GM12878 (cell line): Measurements from ENCODE around the gene ATG12. TPM values are rescaled to one million over a fixed set of nuclear protein-coding genes. Genes with fewer than 3 reads are reported as not detected.

ENCODE experiments used
- ATAC-seq: fragments of 200-7000 bp; cut with Tn5 transposase; 3 replicates; pipeline ENCODE4 v1.9.1; 2020; ENCODE audit warnings: mild to moderate bottlenecking, moderate library complexity
- BruUV-seq: library from RNA; stranded (reverse); fragments of 400-500 nt; replicated peaks from 2 replicates; lab custom pipeline; 2021; lab: Mats Ljungman, UMichigan
- CTCF ChIA-PET: fragments of 300-600 bp; sonication (Branson Sonifier 250); formaldehyde crosslinking; extraction: SDS; loops from one replicate; lab custom pipeline; 2021; ENCODE audit warnings: inconsistent platforms; lab: Yijun Ruan, JAX
- POLR2A ChIA-PET: fragments of 350-600 bp; formaldehyde crosslinking; extraction: SDS; loops from one replicate; lab custom pipeline; 2021; ENCODE audit warnings: inconsistent platforms; lab: Charles Lee
- RAD21 ChIA-PET: fragments of 300-600 bp; sonication (Branson Sonifier 250); formaldehyde crosslinking; loops from one replicate; lab custom pipeline; 2023; ENCODE audit warnings: antibody characterized with exemption; ENCODE audit not compliant: unreplicated experiment; lab: Charles Lee
- SMC1A ChIA-PET: fragments of 300-600 bp; sonication (Branson Sonifier 250); formaldehyde crosslinking; loops from one replicate; lab custom pipeline; 2023; ENCODE audit not compliant: unreplicated experiment, uncharacterized antibody; lab: Charles Lee
- DNase-seq: peaks from one replicate; pipeline ENCODE4 v3.0.0-alpha.2; 2011; ENCODE audit warnings: low read depth, low spot score
- FAIRE-seq: peaks from 3 replicates; lab custom pipeline; 2011; peaks lifted over from hg19 to GRCh38; lab: Jason Lieb, UNC
- H2AFZ ChIP-seq: 2 replicates; pipeline ENCODE4 v1.6.0; 2011; ENCODE audit warnings: low read depth, low read length, control low read depth; ENCODE audit not compliant: control insufficient read depth
- H3K27ac ChIP-seq: 2 replicates; pipeline ENCODE4 v1.5.1; 2011; ENCODE audit warnings: control low read depth; ENCODE audit not compliant: control insufficient read depth, insufficient read depth
- H3K27me3 ChIP-seq, 2 experiments: replicated peaks in 1 of 2; 2 replicates each; pipeline versions ENCODE4 v1.6.0 to v1.6.1; 2011; ENCODE audit warnings: low read length in 1 of 2; ENCODE audit not compliant: control insufficient read depth in 2 of 2, insufficient read depth in 2 of 2
- H3K36me3 ChIP-seq, 2 experiments: 2 replicates each; pipeline ENCODE4 v1.5.1; 2011; ENCODE audit warnings: low read length in 1 of 2; ENCODE audit not compliant: control insufficient read depth in 2 of 2, insufficient read depth in 2 of 2
- H3K4me1 ChIP-seq: 2 replicates; pipeline ENCODE4 v1.6.1; 2011; ENCODE audit warnings: mild to moderate bottlenecking, low read length, moderate library complexity, mixed read lengths; ENCODE audit not compliant: control insufficient read depth, insufficient read depth
- H3K4me2 ChIP-seq: 2 replicates; pipeline ENCODE4 v1.6.0; 2011; ENCODE audit warnings: control low read depth; ENCODE audit not compliant: control insufficient read depth, insufficient read depth
- H3K4me3 ChIP-seq: fragments of 200-600 bp; sonication (generic); 2 replicates; pipeline ENCODE4 v1.5.1; 2016
- H3K79me2 ChIP-seq: 2 replicates; pipeline ENCODE4 v1.6.0; 2011; ENCODE audit warnings: low read length; ENCODE audit not compliant: control insufficient read depth, insufficient read depth
- H3K9ac ChIP-seq: 2 replicates; pipeline ENCODE4 v1.8.0; 2011; ENCODE audit warnings: low read length, control low read depth, mixed read lengths; ENCODE audit not compliant: control insufficient read depth, insufficient read depth
- H3K9me3 ChIP-seq: replicated peaks from 3 replicates; pipeline ENCODE4 v1.5.1; 2011; ENCODE audit warnings: mild to moderate bottlenecking, low read length; ENCODE audit not compliant: control insufficient read depth, insufficient read depth
- H4K20me1 ChIP-seq: 2 replicates; pipeline ENCODE4 v1.6.0; 2011; ENCODE audit not compliant: control insufficient read depth, insufficient read depth
- ASH2L ChIP-seq: fragments of 300-600, 200-600 bp; sonication (generic); IDR thresholded peaks from 2 replicates; pipeline ENCODE4 v1.6.1; 2017; ENCODE audit warnings: low read depth, mild to moderate bottlenecking, borderline replicate concordance
- BCL11A ChIP-seq: IDR thresholded peaks from 2 replicates; pipeline ENCODE4 v1.6.1; 2011; ENCODE audit warnings: low read depth, low read length
- CHD4 ChIP-seq: fragments of 200-600 bp; sonication (generic); IDR thresholded peaks from 2 replicates; pipeline ENCODE4 v1.6.1; 2016; ENCODE audit warnings: mild to moderate bottlenecking
- KAT2A ChIP-seq: conservative IDR thresholded peaks from 2 replicates; pipeline ENCODE4 v1.6.1; 2011; ENCODE audit warnings: low read depth, low read length; ENCODE audit not compliant: control insufficient read depth
- KLF5 ChIP-seq: fragments of 450-650 bp; IDR thresholded peaks from 2 replicates; pipeline ENCODE4 v1.6.1; 2014; ENCODE audit warnings: mild to moderate bottlenecking; ENCODE audit not compliant: partially characterized antibody
- LARP7 ChIP-seq: fragments of 450-650 bp; IDR thresholded peaks from 2 replicates; pipeline ENCODE4 v1.6.1; 2017; ENCODE audit warnings: mild to moderate bottlenecking
- MYC ChIP-seq: IDR thresholded peaks from 2 replicates; pipeline ENCODE4 v1.6.1; 2011; ENCODE audit warnings: mild to moderate bottlenecking, low read length, moderate library complexity, inconsistent platforms; ENCODE audit not compliant: insufficient read depth, insufficient replicate concordance, insufficient read length, severe bottlenecking
- NFYB ChIP-seq: IDR thresholded peaks from 2 replicates; pipeline ENCODE4 v1.6.1; 2011; ENCODE audit warnings: low read depth, mild to moderate bottlenecking, low read length, improper control_type of control experiment, moderate library complexity; ENCODE audit not compliant: insufficient read depth
- NR2C1 ChIP-seq: fragments of 450-650 bp; IDR thresholded peaks from 2 replicates; pipeline ENCODE4 v1.6.1; 2017; ENCODE audit warnings: antibody characterized with exemption, mild to moderate bottlenecking, moderate library complexity
- POLR2AphosphoS2 ChIP-seq: IDR thresholded peaks from 2 replicates; pipeline ENCODE4 v1.6.1; 2011; ENCODE audit warnings: low read depth, mild to moderate bottlenecking, low read length, improper control_type of control experiment, moderate library complexity
- WRNIP1 ChIP-seq: IDR thresholded peaks from 2 replicates; pipeline ENCODE4 v1.6.1; 2011; ENCODE audit warnings: low read depth, low read length, improper control_type of control experiment, borderline replicate concordance
- YY1 ChIP-seq: IDR thresholded peaks from 2 replicates; pipeline ENCODE4 v1.6.1; 2011; ENCODE audit warnings: low read depth, mild to moderate bottlenecking, low read length
- ZNF217 ChIP-seq: fragments of 450-650 bp; IDR thresholded peaks from 2 replicates; pipeline ENCODE4 v1.6.1; 2017; ENCODE audit warnings: antibody characterized with exemption, mild to moderate bottlenecking
- ZZZ3 ChIP-seq: IDR thresholded peaks from 2 replicates; pipeline ENCODE4 v1.6.1; 2011; ENCODE audit warnings: low read depth; ENCODE audit not compliant: control insufficient read depth, insufficient read length
- whole genome bisulfite sequencing: methylation state at CpG from one replicate; pipeline ENCODE4 v1.1.6; 2016; ENCODE audit warnings: low lambda C conversion rate; ENCODE audit not compliant: insufficient replicate concordance, insufficient coverage; ENCODE audit errors: missing lambda C conversion rate; 5-methylcytosine and 5-hydroxymethylcytosine counted together
- in situ Hi-C: fragments of 300-500 bp; cut with MboI; formaldehyde crosslinking; loops from 9 replicates; pipeline ENCODE4 v1.14.3; 2018; ENCODE audit warnings: mixed read lengths
- intact Hi-C: fragments of 100-400 bp; cut with micrococcal nuclease; formaldehyde crosslinking; loops from one replicate; pipeline ENCODE4 v1.14.2; 2022; ENCODE audit not compliant: unreplicated experiment
- polyA plus RNA-seq, 11 experiments: library from polyadenylated mRNA; depleted of rRNA in 4 of 11; unstranded in 6 of 11; stranded (reverse) in 5 of 11; fragments of >200 nt; fragmentation: Nextera tagmentation in 4 of 11; fragmentation: Illumina TruSeq in 1 of 11; extraction: Ambion mirVana in 4 of 11; extraction: Trizol in 1 of 11; gene quantifications; 1 replicate in 1 of 11; 2 replicates in 10 of 11; pipeline versions ENCODE4 v1.2.1 to v1.2.3, GENCODE V29; 2011 to 2016; ENCODE audit warnings: inconsistent platforms in 2 of 11, missing spikeins in 2 of 11, low read depth in 1 of 11
- total RNA-seq, 4 experiments: library from RNA; depleted of rRNA in 3 of 4; stranded (reverse); fragments of >200 nt in 3 of 4; fragmentation: Illumina TruSeq in 1 of 4; extraction: Trizol in 1 of 4; gene quantifications; 2 replicates each; pipeline versions ENCODE4 v1.2.1 to v1.2.3, GENCODE V29; 2013 to 2021
- TF ChIP-seq, protein P1 (sequence below): fragments of 450-650 bp; formaldehyde crosslinking; IDR thresholded peaks from 2 replicates; pipeline ENCODE4 v1.5.0; 2022; ENCODE audit warnings: mild to moderate bottlenecking, missing genetic modification characterization
- TF ChIP-seq, protein P2 (sequence below): IDR thresholded peaks from 2 replicates; pipeline ENCODE4 v1.6.1; 2012; ENCODE audit warnings: low read depth, low read length, improper control_type of control experiment

Gene ATG12
- total and polyA plus RNA-seq, 10 of the 15 experiments (the other 5 are each of a cell fraction or from before 2014, with no cell fraction given): 23.2 to 92.0 (median 58.6) TPM

DNA sequence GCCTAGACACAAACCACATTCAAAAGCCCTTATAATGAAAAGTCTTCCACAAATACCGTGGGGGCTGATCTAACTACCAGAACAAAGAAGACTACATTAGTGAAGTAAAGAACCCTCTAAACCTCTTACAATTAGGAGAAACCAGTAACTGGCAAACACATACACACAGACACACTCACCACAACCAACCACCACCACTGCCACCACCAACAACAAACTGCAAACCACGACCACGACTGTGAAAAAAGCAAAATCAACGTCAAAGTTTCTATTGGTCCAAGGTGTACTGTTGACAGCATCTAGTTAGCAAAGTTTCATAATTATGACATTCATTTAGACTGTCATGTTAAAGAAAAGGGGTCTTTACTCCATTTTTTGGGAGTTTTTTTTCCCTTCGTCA is 27.6 kb downstream of the ATG12 start:
- ChIA-PET POLR2A (no interaction called here), RAD21 (no interaction called here), SMC1A (no interaction called here), CTCF (interaction anchor here (0.6 kb wide), 1 partner anchor 237 kb away, joined by 3 read pairs; no protein-coding TSS in a partner anchor)
- Histone ChIP-seq H4K20me1 (no peaks in the 10 kb centered on the region), H2AFZ (no peak overlapping the region), H3K4me1 (no peaks in the 10 kb centered on the region), H3K79me2 (no peaks in the 10 kb centered on the region), H3K9me3 (no peaks in the 10 kb centered on the region), H3K4me2 (no peak overlapping the region), H3K4me3 (no peak overlapping the region), H3K27me3 (peaks cover 12 to 23% of the 10 kb centered on the region in 2 experiments), H3K9ac (no peak overlapping the region), H3K27ac (no peak overlapping the region), H3K36me3 (no peaks in the 10 kb centered on the region)
- BruUV-seq: no TSS peak
- 18% methylated on average over 5 of the region's 5 CpGs for WGBS
- FAIRE-seq: peak; percentile 44
- intact Hi-C loops (no loop called here), in situ Hi-C loops (no loop called here)
- TF ChIP-seq POLR2AphosphoS2 (no peak), KLF5 (no peak), WRNIP1 (no peak), NR2C1 (no peak), BCL11A (no peak), ZNF217 (no peak), KAT2A (no peak), ASH2L (no peak), NFYB (no peak)
- no peak for ATAC-seq
- DNase-seq: no peak

DNA sequence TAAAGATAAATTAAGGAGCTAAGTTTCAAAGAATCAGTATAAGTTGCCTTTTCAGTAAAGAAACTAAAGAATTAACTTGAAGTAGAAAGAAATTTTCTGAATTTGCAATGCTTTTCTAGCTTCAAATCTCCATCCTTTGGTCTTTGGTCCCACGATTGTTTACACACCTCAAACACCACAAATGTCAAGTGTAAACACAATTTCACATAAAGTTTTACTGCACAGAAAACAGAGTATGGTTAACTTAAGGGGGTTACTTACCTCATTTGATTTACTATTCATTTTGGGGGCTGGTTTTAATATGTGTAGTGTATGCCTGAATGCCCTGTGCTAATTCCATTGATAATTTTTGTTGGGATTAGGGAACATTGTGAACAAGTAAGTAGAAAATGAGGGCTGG is 29.0 kb downstream of the ATG12 start:
- no peak for FAIRE-seq
- RAD21 ChIA-PET: no interaction called here
- TF ChIP-seq ZZZ3 (no peak), YY1 (no peak), MYC (no peak), CHD4 (no peak), LARP7 (no peak)
- TF ChIP-seq, protein P1, sequence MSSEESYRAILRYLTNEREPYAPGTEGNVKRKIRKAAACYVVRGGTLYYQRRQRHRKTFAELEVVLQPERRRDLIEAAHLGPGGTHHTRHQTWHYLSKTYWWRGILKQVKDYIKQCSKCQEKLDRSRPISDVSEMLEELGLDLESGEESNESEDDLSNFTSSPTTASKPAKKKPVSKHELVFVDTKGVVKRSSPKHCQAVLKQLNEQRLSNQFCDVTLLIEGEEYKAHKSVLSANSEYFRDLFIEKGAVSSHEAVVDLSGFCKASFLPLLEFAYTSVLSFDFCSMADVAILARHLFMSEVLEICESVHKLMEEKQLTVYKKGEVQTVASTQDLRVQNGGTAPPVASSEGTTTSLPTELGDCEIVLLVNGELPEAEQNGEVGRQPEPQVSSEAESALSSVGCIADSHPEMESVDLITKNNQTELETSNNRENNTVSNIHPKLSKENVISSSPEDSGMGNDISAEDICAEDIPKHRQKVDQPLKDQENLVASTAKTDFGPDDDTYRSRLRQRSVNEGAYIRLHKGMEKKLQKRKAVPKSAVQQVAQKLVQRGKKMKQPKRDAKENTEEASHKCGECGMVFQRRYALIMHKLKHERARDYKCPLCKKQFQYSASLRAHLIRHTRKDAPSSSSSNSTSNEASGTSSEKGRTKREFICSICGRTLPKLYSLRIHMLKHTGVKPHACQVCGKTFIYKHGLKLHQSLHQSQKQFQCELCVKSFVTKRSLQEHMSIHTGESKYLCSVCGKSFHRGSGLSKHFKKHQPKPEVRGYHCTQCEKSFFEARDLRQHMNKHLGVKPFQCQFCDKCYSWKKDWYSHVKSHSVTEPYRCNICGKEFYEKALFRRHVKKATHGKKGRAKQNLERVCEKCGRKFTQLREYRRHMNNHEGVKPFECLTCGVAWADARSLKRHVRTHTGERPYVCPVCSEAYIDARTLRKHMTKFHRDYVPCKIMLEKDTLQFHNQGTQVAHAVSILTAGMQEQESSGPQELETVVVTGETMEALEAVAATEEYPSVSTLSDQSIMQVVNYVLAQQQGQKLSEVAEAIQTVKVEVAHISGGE: no peak
- TF ChIP-seq, protein P2, sequence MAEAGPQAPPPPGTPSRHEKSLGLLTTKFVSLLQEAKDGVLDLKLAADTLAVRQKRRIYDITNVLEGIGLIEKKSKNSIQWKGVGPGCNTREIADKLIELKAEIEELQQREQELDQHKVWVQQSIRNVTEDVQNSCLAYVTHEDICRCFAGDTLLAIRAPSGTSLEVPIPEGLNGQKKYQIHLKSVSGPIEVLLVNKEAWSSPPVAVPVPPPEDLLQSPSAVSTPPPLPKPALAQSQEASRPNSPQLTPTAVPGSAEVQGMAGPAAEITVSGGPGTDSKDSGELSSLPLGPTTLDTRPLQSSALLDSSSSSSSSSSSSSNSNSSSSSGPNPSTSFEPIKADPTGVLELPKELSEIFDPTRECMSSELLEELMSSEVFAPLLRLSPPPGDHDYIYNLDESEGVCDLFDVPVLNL: no peak

More for the DNA sequence above, 29.0 kb downstream of the ATG12 start:
- ChIA-PET CTCF (no interaction called here), POLR2A (no interaction called here), SMC1A (interaction anchor here (0.6 kb wide), 1 partner anchor 8 kb away, joined by 3 read pairs; no protein-coding TSS in a partner anchor)
- Histone ChIP-seq H2AFZ (no peak overlapping the region), H4K20me1 (no peaks in the 10 kb centered on the region), H3K27me3 (peaks cover 12 to 19% of the 10 kb centered on the region in 2 experiments), H3K4me2 (no peak overlapping the region), H3K4me3 (no peak overlapping the region), H3K9ac (no peak overlapping the region), H3K27ac (no peak overlapping the region), H3K9me3 (no peaks in the 10 kb centered on the region), H3K4me1 (no peaks in the 10 kb centered on the region), H3K36me3 (no peaks in the 10 kb centered on the region), H3K79me2 (no peaks in the 10 kb centered on the region)
- in situ Hi-C loops: no loop called here
- ATAC-seq (no peak), DNase-seq (no peak)
- BruUV-seq: no TSS peak
- 0% methylated on average over 1 of the region's 1 CpG for WGBS
- intact Hi-C loops: no loop called here
